Thoracic aorta (tissue), 2 donors: ENCODE results near the gene LRRC1. TPM values are rescaled to one million over a fixed set of nuclear protein-coding genes. Genes with fewer than 3 reads are reported as not detected.
A peak's percentile ranks its signal among the peaks of the same experiment; 100 is the strongest.

Experiments
- ATAC-seq: fragments of 150-250 bp; one replicate; pipeline ENCODE4 v1.8.0; 2017; ENCODE audit warnings: low read depth; ENCODE audit not compliant: insufficient number of reproducible peaks, low FRiP score
- DNase-seq: peaks from one replicate; pipeline ENCODE4 v3.0.0-alpha.2; 2020; ENCODE audit warnings: low spot score
- H3K27ac ChIP-seq, 2 donors: fragments of 200-600 bp; sonication (generic); 1 replicate in 1 of 2; 2 replicates in 1 of 2; pipeline ENCODE4 v1.5.1; 2016; ENCODE audit warnings: mild to moderate bottlenecking in 2 of 2, moderate library complexity in 2 of 2
- H3K27me3 ChIP-seq: fragments of 200-600 bp; sonication (generic); replicated peaks from 2 replicates; pipeline ENCODE4 v1.6.0; 2016; ENCODE audit warnings: mild to moderate bottlenecking; ENCODE audit not compliant: insufficient read depth
- H3K36me3 ChIP-seq: fragments of 200-600 bp; sonication (generic); one replicate; pipeline ENCODE4 v1.5.1; 2016
- H3K4me1 ChIP-seq, 2 donors: fragments of 200-600 bp; sonication (generic); 1 replicate in 1 of 2; 2 replicates in 1 of 2; pipeline versions ENCODE4 v1.5.1 to v1.6.0; 2016; ENCODE audit warnings: low read depth in 2 of 2, mild to moderate bottlenecking in 1 of 2; ENCODE audit not compliant: control insufficient read depth in 1 of 2
- H3K4me3 ChIP-seq: fragments of 200-600 bp; sonication (generic); 2 replicates; pipeline ENCODE4 v1.5.1; 2016; ENCODE audit warnings: mild to moderate bottlenecking
- H3K9me3 ChIP-seq: fragments of 200-600 bp; sonication (generic); 2 replicates; pipeline ENCODE4 v1.5.1; 2016
- total RNA-seq, 2 donors: library from RNA; depleted of rRNA; stranded (reverse); fragments of >200 nt; gene quantifications; one replicate each; pipeline versions ENCODE4 v1.1.0 to v1.2.3, GENCODE V29; 2016
- TF ChIP-seq, protein P1 (sequence below): fragments of 200-600 bp; sonication (generic); IDR thresholded peaks from one replicate; pipeline ENCODE4 v1.5.1; 2019; ENCODE audit warnings: antibody characterized with exemption

The LRRC1 gene
- total RNA-seq, 2 donors from 2014 or later: 18.5 to 22.8 TPM

DNA sequence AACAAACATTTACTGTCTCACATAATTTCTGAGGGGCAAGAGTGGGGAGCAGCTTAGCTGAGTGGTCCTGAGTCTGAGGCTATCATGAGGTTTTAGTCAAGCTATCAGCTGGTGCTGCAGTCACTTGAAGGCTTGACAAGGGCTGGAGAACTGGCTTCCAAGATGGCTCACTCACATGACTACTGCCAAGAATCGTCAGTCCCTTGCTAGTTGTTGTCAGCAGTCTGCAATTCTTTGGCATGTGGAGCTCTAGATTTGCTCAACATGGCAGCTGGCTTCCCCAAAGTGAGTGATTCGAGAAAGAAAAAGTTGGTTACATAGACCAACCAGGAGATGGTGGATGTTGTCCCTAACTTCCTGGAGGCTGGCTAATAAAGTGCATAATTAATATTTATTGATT, 2.8 kb upstream of the LRRC1 start:
- ATAC-seq (no peak), DNase-seq (no peak)
- TF ChIP-seq, protein P1, sequence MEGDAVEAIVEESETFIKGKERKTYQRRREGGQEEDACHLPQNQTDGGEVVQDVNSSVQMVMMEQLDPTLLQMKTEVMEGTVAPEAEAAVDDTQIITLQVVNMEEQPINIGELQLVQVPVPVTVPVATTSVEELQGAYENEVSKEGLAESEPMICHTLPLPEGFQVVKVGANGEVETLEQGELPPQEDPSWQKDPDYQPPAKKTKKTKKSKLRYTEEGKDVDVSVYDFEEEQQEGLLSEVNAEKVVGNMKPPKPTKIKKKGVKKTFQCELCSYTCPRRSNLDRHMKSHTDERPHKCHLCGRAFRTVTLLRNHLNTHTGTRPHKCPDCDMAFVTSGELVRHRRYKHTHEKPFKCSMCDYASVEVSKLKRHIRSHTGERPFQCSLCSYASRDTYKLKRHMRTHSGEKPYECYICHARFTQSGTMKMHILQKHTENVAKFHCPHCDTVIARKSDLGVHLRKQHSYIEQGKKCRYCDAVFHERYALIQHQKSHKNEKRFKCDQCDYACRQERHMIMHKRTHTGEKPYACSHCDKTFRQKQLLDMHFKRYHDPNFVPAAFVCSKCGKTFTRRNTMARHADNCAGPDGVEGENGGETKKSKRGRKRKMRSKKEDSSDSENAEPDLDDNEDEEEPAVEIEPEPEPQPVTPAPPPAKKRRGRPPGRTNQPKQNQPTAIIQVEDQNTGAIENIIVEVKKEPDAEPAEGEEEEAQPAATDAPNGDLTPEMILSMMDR: no peak
- Histone ChIP-seq H3K4me3 (no peak overlapping the region), H3K27me3 (no peaks in the 10 kb centered on the region), H3K36me3 (no peaks in the 10 kb centered on the region), H3K4me1 (peaks cover 0 to 11% of the 10 kb centered on the region in 2 donors), H3K27ac (no peak overlapping the region), H3K9me3 (peaks cover 2% of the 10 kb centered on the region)

DNA sequence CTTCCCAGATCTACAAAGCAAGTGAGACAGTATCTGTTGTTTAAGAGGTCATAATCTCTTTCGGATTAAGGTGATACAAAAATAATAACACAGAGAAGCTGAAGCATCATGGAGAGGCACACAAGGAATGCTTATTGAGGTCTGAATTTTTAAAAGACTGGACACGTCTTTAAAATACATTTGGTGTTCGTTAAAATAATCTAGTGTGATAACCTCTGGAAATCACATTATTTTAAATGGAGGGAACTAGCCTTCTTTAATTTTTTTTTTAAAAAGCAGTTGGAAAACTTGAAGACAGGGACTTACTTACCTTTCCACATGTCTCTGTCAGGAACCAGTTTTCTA, 1.9 kb upstream of the LRRC1 start:
- DNase-seq (no peak), ATAC-seq (no peak)
- TF ChIP-seq, protein P1: no peak
- no peak overlapping the region for H3K27ac ChIP-seq
- peaks cover 2% of the 10 kb centered on the region for H3K9me3 ChIP-seq
- H3K4me3 ChIP-seq: peak overlapping the region; percentile 90
- H3K27me3 ChIP-seq: no peaks in the 10 kb centered on the region
- H3K36me3 ChIP-seq: no peaks in the 10 kb centered on the region
- H3K4me1 ChIP-seq: peaks cover 0 to 20% of the 10 kb centered on the region in 2 donors

DNA sequence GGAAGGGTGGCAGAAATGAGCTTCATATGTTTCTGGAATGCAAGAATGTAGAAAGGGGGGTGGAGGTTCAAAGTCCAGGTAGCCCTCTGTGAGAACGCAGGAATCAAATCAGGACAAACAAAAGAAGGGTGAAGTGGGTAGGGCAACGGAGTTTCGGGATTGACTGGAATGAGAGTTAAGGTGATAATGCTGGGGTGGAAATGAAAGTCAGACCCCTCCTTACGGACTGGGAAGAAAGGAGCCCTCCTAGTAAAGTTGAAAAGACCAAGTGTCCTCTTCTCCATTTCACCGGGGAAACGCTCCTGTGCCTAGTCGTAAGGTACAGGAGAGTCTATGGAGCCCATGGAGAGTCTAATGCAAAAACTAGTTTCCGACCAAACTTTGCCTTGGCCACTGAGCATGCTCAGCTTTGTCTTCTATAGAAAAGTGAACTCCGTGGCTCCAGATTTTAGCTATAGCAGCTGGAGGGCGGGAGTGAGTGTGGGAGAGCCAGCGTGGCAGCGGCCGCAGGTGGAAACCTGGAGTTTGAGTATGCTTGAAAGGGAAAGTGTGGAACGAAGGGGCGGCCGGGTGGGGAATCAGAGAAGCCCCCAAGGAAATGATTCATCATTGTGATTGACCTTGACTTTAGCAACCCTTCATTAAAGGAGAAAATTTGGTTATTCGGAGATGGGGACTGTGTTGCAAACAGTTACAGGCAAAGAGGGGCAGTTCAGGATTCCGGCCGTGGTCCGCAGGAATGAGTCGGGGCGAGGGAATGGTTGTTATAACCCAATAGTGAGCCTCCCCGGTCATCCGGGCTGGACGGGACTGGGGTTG, 1.3 kb upstream of the LRRC1 start:
- ATAC-seq (no peak), DNase-seq (no peak)
- H3K27me3 ChIP-seq: no peaks in the 10 kb centered on the region
- peaks cover 0 to 21% of the 10 kb centered on the region in 2 donors for H3K4me1 ChIP-seq
- TF ChIP-seq, protein P1: no peak
- H3K36me3 ChIP-seq: no peaks in the 10 kb centered on the region
- peaks cover 1% of the 10 kb centered on the region for H3K9me3 ChIP-seq
- peak overlapping the region in 1 of 2 donors; percentile 68 for H3K27ac ChIP-seq
- peak overlapping the region; percentile 90 for H3K4me3 ChIP-seq

DNA sequence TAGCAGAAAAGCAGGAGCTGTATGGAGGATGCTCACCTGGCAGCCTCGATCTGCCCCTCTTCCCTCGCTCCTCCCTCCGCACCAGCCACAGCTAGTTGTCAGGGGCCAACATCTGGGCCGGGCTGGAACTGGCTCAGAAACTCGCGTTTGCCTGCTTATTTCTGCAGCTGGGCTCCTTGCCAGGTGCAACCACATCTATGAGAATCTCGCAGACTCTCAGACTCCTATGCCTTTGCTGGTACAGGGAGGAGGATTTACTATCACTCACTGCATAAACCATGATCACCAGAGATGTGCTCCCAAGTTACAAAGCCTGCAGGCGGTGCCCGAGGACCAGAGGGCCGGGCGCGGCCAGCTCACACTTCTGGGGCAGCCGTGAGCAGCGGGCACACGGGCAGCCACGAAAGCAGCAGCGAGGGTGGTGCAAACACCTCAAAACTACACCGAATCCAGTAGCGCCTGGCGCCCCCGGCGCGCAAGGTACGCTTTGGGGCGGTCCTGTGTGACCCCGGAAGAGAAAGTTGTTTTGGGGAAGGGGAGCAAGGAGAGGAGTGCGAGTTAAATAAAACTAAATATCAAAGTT, 577 bp upstream of the LRRC1 start:
- TF ChIP-seq, protein P1: peak; percentile 56
- peak; percentile 40 for ATAC-seq

DNA sequence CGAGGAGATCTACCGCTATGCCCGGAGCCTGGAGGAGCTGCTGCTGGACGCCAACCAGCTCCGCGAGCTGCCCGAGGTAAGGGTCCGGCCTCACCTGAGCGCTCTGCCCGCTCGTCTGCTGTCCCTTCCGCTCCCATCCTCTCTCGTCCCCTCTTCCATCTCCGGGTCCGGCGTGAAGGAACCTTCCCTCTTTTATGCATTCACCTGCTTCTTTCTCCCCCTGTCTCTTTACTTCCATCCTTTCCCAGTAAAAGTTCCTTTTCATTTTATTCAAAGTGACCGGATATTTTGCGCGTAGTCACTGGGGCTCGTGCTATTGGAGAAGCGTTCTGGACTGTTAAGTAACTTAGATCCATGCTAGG, 516 bp downstream of the LRRC1 start:
- no peak for DNase-seq
- Histone ChIP-seq H3K9me3 (no peaks in the 10 kb centered on the region), H3K4me1 (peaks cover 0 to 22% of the 10 kb centered on the region in 2 donors), H3K27me3 (no peaks in the 10 kb centered on the region), H3K36me3 (no peaks in the 10 kb centered on the region), H3K27ac (peak overlapping the region; percentile 68 to 80), H3K4me3 (peak overlapping the region; percentile 90)
- TF ChIP-seq, protein P1: no peak
- ATAC-seq: peak; percentile 14

More for the DNA sequence above, 577 bp upstream of the LRRC1 start:
- H3K27me3 ChIP-seq: no peaks in the 10 kb centered on the region
- peak overlapping the region; percentile 68 to 80 for H3K27ac ChIP-seq
- H3K36me3 ChIP-seq: no peaks in the 10 kb centered on the region
- no peaks in the 10 kb centered on the region for H3K9me3 ChIP-seq
- H3K4me3 ChIP-seq: peak overlapping the region; percentile 90
- peaks cover 0 to 21% of the 10 kb centered on the region in 2 donors for H3K4me1 ChIP-seq
- no peak for DNase-seq
